Activated CD8-positive, alpha-beta memory T cell treated with anti-CD3 and anti-CD28 coated beads, Interleukin-2, amount 50 U/mL, for 4 hours (primary cell): Measurements from ENCODE around the gene CAPZA3.
"Not testable (repeated sequence)": the region's sequence is repeated elsewhere in the genome, so short reads cannot be mapped to it uniquely, and the experiment has no call there.

Experiments used
- DNase-seq: peaks from one replicate; pipeline ENCODE4 v3.0.0-alpha.2; 2020

Gene CAPZA3

DNA sequence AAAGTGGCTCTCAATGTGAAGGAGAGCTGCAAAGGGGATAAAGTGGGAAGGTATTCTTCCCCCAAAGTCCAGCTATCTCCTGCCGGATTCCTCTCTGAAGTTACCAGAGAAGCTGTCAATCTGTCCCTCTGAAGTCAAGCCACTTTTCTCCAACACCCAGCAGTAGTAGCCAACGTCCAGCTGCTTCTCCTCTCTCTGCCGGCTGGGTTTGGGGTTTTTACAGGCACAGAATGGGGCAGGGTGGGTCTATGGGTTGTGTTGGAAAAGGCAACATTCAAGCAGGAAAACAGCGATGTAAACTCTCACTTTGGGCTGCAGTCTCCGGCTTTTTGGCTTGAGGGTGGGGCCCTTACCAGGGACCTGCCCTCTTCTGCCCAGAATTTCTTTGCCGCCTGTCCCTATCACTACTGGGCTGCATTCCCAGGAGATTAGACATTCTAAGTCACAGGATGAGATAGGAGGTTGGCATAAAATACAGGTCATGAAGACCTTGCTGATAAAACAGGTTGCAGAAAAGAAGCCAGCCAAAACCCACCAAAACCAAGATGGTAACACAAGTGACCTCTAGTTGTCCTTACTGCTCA is 16.3 kb downstream of the CAPZA3 start:
- DNase-seq, result no peak

DNA sequence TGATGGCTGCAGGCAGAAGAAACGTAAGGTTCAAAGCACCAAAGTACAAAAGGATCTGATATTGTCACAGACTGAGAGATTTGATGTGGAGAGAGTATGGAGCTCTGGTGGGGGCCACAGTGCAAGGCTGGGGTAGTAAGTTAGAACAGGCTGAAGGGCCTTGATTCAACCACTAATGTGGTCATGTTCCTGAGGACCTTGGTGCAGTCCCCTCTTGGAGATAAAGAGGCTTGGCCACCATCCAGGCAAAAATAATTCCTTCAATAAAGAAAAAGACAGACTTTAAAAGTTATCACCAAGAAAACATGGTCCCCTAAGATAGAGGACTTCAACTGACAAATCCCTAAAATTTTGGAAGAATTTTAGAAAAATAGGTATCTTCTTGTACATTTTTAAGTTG is 17.4 kb downstream of the CAPZA3 start:
- no peak for DNase-seq

DNA sequence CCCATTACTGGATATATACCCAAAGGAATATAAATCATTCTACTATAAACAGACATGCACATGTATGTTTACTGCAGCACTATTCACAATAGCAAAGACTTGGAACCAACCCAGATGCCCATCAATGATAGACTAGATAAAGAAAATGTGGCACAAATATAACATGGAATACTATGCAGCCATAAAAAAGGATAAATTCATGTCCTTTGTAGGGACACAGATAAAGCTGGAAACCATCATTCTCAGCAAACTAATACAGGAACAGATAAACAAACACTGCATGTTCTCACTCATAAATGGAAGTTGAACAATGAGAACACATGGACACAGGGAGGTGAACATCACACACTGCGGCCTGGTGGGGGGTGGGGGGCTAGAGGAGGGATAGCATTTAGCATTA is 28.6 kb downstream of the CAPZA3 start:
- not testable (repeated sequence) for DNase-seq

DNA sequence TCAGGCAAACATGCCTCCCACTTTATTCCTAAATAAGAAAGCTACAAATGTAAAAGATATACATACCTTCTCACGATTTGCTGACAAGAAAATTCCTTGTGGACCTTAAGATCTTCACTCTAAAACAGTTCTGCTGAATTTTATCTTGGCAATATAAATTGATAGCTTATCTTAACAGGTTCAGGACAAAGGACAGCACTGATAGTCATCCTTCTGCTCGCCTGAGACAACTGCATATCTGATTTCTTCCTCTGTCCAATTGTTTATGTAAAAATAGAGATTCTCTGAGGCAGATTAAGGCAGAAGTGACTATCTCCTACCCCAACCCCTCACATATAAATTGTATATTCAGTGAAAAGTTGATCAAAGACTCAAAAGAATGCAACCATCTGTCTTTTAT is 44.9 kb downstream of the CAPZA3 start:
- no peak for DNase-seq

DNA sequence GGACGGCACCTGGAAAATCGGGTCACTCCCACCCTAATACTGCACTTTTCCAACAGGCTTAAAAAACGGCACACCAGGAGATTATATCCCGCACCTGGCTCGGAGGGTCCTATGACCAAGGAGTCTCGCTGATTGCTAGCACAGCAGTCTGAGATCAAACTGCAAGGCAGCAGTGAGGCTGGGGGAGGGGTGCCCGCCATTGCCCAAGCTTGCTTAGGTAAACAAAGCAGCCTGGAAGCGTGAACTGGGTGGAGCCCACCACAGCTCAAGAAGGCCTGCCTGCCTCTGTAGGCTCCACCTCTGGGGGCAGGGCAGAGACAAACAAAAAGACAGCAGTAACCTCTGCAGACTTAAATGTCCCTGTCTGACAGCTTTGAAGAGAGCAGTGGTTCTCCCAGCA is 47.5 kb downstream of the CAPZA3 start:
- DNase-seq, result not testable (repeated sequence)
